Esophagus muscularis mucosa (tissue), 4 donors: ENCODE data around the gene PCBP4.

ENCODE experiments used
- CTCF ChIP-seq, 3 experiments: fragments of 200-600 bp in 2 of 3; fragments of 450-650 bp in 1 of 3; sonication (generic) in 2 of 3; IDR thresholded peaks; one replicate each; pipeline ENCODE4 v1.5.1; 2017 to 2019; ENCODE audit warnings: antibody characterized with exemption in 3 of 3, mild to moderate bottlenecking in 2 of 3, moderate library complexity in 1 of 3
- EP300 ChIP-seq: sonication (generic); formaldehyde crosslinking; IDR thresholded peaks from one replicate; pipeline ENCODE4 v1.6.1; 2017; ENCODE audit warnings: antibody characterized with exemption
- POLR2AphosphoS5 ChIP-seq, 2 donors: sonication (generic); formaldehyde crosslinking; IDR thresholded peaks; one replicate each; pipeline ENCODE4 v1.6.1; 2017; ENCODE audit warnings: antibody characterized with exemption in 2 of 2

DNA sequence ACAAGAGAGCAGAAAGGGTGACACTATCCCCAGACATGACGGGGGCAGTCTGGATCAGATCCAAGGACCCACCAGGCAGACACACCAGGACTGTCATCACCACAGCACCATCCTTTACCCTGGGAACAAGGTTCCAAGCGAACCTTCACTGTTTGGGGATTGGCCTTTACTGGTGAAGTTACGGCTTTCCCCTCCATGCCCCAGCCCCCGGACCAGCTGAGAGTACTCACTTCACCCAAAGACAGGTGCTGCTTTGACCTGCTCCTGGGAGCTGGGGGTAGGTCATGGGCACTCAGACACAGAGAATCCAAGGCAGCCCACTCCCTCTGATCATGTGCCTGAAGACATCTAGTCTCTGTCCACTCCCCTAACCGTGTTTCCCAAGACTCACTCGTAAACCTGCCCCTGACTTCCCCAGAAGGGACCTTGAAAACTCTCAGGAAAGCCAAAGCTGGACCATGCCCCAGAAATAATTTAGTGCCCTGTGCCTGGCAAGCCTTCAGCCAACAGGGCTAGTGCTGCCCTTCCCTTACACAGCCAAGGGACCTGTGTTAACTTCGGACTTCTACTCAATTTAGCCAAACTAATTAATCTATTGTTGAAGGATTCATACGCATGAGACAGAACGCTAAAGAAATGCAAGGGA is 28.4 kb downstream of the PCBP4 start:
- no peak for TF ChIP-seq CTCF (IDR thresholded peaks at IDR 0.05)
- no peak for TF ChIP-seq EP300
- no peak for TF ChIP-seq POLR2AphosphoS5 (IDR thresholded peaks at IDR 0.05)
